Kidney (tissue), 14 donors: ENCODE measurements around the gene DST. TPM values are rescaled to one million over a fixed set of nuclear protein-coding genes. Genes with fewer than 3 reads are reported as not detected.

Source experiments
- DNase-seq, 5 donors: peaks; one replicate each; pipeline ENCODE4 v3.0.0-alpha.2; 2013 to 2020
- FAIRE-seq: peaks from 2 replicates; lab custom pipeline; 2012; peaks lifted over from hg19 to GRCh38; lab: Jason Lieb, UNC
- H3K27ac ChIP-seq, 2 donors: one replicate each; pipeline ENCODE4 v1.7.0; 2013; ENCODE audit warnings: low read depth in 2 of 2, low read length in 2 of 2, inconsistent platforms in 1 of 2
- H3K27me3 ChIP-seq: one replicate; pipeline ENCODE4 v1.7.1; 2013; ENCODE audit warnings: low read length, inconsistent platforms; ENCODE audit not compliant: control insufficient read depth, insufficient read depth
- H3K36me3 ChIP-seq, 3 donors: one replicate each; pipeline versions ENCODE4 v1.7.0 to v1.7.1; 2013; ENCODE audit warnings: low read length in 3 of 3, control low read depth in 1 of 3, inconsistent platforms in 1 of 3; ENCODE audit not compliant: insufficient read depth in 3 of 3, control insufficient read depth in 2 of 3
- H3K4me1 ChIP-seq, 3 donors: one replicate each; pipeline versions ENCODE4 v1.7.0 to v1.7.1; 2013; ENCODE audit warnings: low read length in 3 of 3, inconsistent platforms in 1 of 3, low read depth in 1 of 3; ENCODE audit not compliant: control insufficient read depth in 2 of 3, insufficient read depth in 2 of 3
- H3K4me3 ChIP-seq, 3 donors: one replicate each; pipeline versions ENCODE4 v1.7.0 to v1.8.1; 2013; ENCODE audit warnings: low read length in 3 of 3, control low read depth in 1 of 3, inconsistent platforms in 1 of 3
- H3K9ac ChIP-seq, 3 donors: one replicate each; pipeline versions ENCODE4 v1.7.0 to v1.7.1; 2013; ENCODE audit warnings: low read length in 3 of 3, control low read depth in 1 of 3, inconsistent platforms in 1 of 3
- H3K9me3 ChIP-seq, 3 donors: one replicate each; pipeline versions ENCODE4 v1.7.0 to v1.7.1; 2013; ENCODE audit warnings: low read length in 3 of 3, control low read depth in 1 of 3, inconsistent platforms in 1 of 3; ENCODE audit not compliant: control insufficient read depth in 2 of 3, insufficient read depth in 1 of 3
- intact Hi-C: fragments of 100-400 bp; cut with DNase I; formaldehyde crosslinking; loops from one replicate; pipeline ENCODE4 v1.11.1; 2022
- polyA plus RNA-seq: library from polyadenylated mRNA; stranded (reverse); fragments of 350-450 nt; fragmentation: Illumina TruSeq; extraction: RNeasy Lipid Tissue Mini Kit (QIAGEN cat#74804); gene quantifications from one replicate; pipeline ENCODE4 v1.2.3, GENCODE V29; 2014; ENCODE audit warnings: low read depth, low replicate concordance; ENCODE audit not compliant: insufficient read depth
- total RNA-seq: library from RNA; stranded (reverse); fragmentation: NEBNext Ultra II Directional; extraction: Animal tissue kit (Norgen Biotek cat#: 25700); gene quantifications from one replicate; pipeline ENCODE4 v1.2.1, GENCODE V29; 2021
- TF ChIP-seq, protein P1 (sequence below): IDR thresholded peaks from 3 replicates; pipeline ENCODE4 v1.5.1; 2012; ENCODE audit warnings: mild to moderate bottlenecking, moderate library complexity, borderline replicate concordance; ENCODE audit not compliant: insufficient read depth; ENCODE audit errors: extremely low read depth
- donor health status: control.
- donor health status: control.
- donor health status: control.
- donor health status: control.
- donor health status: control.
- donor health status: DM: yes; HTN: yes; CAD: no.
- donor health status: Normal renal cell carcinoma (clear cell type).

Gene DST
- total and polyA plus RNA-seq, 2 donors from 2014 or later = 68.2 to 259 TPM

DNA sequence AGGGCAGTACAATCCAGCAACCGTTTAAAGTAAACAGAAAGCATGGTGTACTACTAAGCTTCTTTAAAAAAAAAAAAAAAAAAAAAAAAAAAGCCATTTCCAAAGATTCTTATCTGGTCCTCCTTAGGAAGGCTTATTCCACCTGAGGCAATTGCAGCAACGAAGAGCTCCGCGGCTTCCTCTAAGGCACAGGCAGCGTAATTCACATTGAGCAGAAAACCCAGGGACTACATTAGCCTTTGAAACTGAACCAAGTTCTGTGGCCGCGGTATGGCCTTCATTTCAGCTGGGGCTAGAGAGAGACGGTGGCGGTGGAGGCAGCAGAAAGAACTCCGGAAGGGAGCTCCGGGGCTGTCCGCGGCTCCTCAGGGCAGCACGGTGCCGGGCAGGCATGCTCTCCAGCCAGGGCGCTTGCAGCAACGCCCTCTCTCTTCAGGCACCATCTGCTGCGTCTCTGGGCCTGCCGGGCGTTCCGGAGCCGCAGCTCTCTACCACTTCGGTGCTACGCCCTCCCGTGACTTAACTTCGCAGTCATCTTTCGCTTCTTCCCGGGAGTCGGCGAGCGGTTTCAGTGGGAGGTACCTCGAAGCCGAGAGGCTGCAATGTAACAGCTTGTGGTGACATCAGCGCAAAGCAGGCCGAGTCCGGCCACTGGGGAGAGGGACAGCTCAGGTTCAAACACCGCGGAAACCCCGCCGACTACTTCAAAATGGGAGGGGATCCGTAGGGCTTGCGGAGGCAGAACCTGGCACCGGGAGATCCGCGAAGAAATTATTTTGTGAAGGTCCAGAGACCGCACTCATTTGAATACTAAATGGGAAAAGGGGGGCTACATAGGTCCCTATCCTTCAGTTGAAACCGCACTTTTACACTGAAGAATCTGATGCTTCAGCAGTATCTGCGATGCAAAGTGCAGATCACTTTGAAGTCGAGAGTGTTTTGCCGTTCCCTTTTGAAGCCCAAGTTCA, 100.0 kb downstream of the DST start:
- TF ChIP-seq, protein P1, sequence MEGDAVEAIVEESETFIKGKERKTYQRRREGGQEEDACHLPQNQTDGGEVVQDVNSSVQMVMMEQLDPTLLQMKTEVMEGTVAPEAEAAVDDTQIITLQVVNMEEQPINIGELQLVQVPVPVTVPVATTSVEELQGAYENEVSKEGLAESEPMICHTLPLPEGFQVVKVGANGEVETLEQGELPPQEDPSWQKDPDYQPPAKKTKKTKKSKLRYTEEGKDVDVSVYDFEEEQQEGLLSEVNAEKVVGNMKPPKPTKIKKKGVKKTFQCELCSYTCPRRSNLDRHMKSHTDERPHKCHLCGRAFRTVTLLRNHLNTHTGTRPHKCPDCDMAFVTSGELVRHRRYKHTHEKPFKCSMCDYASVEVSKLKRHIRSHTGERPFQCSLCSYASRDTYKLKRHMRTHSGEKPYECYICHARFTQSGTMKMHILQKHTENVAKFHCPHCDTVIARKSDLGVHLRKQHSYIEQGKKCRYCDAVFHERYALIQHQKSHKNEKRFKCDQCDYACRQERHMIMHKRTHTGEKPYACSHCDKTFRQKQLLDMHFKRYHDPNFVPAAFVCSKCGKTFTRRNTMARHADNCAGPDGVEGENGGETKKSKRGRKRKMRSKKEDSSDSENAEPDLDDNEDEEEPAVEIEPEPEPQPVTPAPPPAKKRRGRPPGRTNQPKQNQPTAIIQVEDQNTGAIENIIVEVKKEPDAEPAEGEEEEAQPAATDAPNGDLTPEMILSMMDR = peak; percentile 17
- FAIRE-seq = peak; percentile 49
- no peaks in the 10 kb centered on the region for H3K36me3 ChIP-seq
- intact Hi-C loops = no loop called here
- no peaks in the 10 kb centered on the region for H3K9me3 ChIP-seq
- peaks cover 0 to 11% (median 3%) of the 10 kb centered on the region in 3 donors for H3K4me1 ChIP-seq
- peak overlapping the region; percentile 83 to 85 (median 84) for H3K4me3 ChIP-seq
- peak overlapping the region; percentile 94 to 97 for H3K27ac ChIP-seq
- DNase-seq = peak; percentile 95 to 98 (median 97)
- peak overlapping the region; percentile 83 to 92 (median 86) for H3K9ac ChIP-seq
- no peaks in the 10 kb centered on the region for H3K27me3 ChIP-seq

DNA sequence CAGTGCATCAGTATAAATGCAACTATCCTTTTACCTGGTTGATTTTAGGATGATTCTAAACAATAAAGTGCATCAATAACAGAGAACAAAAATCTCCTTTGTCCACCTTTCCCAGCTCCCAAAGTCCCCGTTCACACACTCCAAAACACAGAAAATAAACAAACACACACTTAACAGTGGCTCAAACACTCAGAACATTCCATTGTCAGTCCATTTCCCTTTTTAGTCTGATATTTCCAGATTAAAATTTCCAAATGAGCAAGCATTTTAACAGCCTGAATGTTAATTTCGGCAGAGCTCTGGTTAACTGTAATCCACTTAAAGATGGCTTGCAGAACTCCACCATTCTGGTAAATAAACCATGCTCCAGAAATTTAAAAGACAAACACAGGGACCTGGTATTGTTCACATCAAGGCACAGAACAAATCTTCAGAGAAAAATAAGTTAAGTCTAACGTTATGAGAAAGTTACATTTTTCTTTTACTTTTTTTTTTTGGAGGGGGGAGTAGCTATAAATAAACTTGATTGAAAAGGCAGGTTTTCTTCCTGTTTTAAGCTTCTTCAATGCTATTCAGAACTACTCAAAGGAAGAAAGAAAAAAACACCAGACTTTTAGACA, 100.8 kb downstream of the DST start:
- TF ChIP-seq, protein P1 = no peak
- peak overlapping the region; percentile 83 to 92 (median 86) for H3K9ac ChIP-seq
- H3K9me3 ChIP-seq = no peaks in the 10 kb centered on the region
- no peaks in the 10 kb centered on the region for H3K36me3 ChIP-seq
- peak in 1 of 5 donors; percentile 68 for DNase-seq
- FAIRE-seq = no peak
- peaks cover 3 to 11% (median 4%) of the 10 kb centered on the region in 3 donors for H3K4me1 ChIP-seq
- peak overlapping the region; percentile 83 to 85 (median 84) for H3K4me3 ChIP-seq
- intact Hi-C loops = no loop called here
- peak overlapping the region; percentile 94 to 97 for H3K27ac ChIP-seq
- no peaks in the 10 kb centered on the region for H3K27me3 ChIP-seq

DNA sequence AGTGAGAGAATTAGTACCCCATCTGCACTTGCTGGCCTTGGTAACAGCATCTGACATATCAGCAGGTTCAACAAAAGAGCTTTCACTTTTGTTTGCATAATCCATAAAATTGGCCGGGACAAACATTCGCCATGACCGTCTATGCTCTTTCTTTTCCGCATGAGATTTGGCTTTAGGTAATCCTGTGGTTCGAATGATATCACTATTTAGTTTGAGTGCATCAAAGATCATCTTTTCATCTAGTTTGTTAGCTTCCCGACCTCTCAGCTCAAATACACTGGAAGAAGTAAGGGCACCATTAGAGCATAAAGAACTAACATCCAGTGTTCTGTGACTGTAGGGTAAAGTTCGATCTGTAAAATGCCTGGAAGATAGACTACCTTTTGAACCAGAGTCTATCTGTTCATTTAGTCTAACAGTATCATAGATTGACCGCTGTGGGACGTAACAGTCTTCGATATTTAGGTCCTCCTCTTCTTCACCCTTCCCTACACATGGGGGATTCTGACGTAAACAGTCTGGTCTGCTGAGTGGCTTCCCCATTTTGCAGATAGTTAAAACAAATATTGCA, 101.6 kb downstream of the DST start:
- Histone ChIP-seq H3K27me3 (no peaks in the 10 kb centered on the region), H3K4me3 (peak overlapping the region; percentile 83 to 85 (median 84)), H3K4me1 (peaks cover 3 to 11% (median 4%) of the 10 kb centered on the region in 3 donors), H3K36me3 (peaks cover 0 to 3% (median 0%) of the 10 kb centered on the region in 3 donors), H3K9me3 (no peaks in the 10 kb centered on the region), H3K9ac (peak overlapping the region; percentile 52 to 92 (median 86)), H3K27ac (peak overlapping the region; percentile 94 to 97)
- TF ChIP-seq, protein P1 = no peak
- intact Hi-C loops = no loop called here
- FAIRE-seq = no peak
- peak in 2 of 5 donors; percentile 63 to 77 for DNase-seq
